Measurements from ENCODE around the gene SLC13A5.

The SLC13A5 gene

DNA sequence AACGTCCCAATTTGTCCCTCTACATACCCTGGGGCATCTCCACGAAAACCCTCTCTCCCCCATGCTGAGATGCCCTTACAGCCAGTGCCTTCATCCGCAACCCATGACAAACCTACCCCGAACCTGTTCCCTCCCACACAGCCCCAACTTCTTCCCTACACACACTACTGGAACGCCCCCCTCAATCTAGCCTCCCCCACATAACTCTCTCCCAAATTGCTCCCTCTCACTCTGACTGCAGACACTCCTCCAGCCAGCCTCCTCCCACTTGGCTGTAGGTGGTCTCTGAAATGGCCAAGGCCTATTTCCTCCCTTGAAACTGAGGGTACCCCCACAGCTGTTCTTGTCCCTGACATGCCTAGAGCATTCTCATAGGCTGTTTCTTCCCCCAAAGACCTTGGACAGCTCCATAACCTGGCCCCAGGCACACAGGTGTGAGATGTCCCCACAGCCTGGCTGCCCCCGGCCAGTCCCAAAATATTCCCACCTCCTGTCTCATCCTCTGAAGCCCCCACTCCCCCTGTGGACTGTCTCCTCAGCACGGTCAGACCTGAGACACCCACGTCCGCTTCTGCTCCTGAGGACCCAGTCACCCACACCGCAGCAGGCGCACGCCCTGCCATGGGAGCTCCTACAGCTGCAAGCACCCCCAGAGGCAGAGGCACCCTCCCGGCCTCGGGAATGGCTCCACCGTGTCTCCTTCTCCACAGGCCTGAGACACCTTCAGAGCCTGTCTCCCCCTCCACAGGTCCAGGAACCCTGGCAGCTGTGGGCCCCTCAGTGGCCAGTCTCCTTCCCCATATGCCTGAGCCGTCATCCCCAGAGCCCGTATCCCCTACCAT lies 76.3 kb downstream of the SLC13A5 start:
- no peak for DNase-seq

GRCh38 chr17:6636105-6636504 lies 77.1 kb downstream of the SLC13A5 start:
- DNase-seq: no peak
